ENCODE results near the gene PSMD13.
"Not testable (repeated sequence)": the region's sequence is repeated elsewhere in the genome, so short reads cannot be mapped to it uniquely, and the experiment has no call there.

Gene PSMD13

GRCh38 chr11:284105-285020 is 47.6 kb downstream of the PSMD13 start:
- peaks cover 22% of the 10 kb centered on the region for H3K27me3 ChIP-seq (ENCODE audit: insufficient read depth, poor library complexity, severe bottlenecking)
- DNase-seq (ENCODE audit: low read depth in 1 of 2, low spot score in 1 of 2) = no peak
- TF ChIP-seq POLR2AphosphoS5 (IDR thresholded peaks at IDR 0.05; ENCODE audit: low read depth) = no peak
- TF ChIP-seq REST (IDR thresholded peaks at IDR 0.05; ENCODE audit: insufficient replicate concordance, low read depth) = no peak
- no peak for TF ChIP-seq GABPA (IDR thresholded peaks at IDR 0.05; ENCODE audit: low read depth)
- TF ChIP-seq CTCF (IDR thresholded peaks at IDR 0.05; ENCODE audit: insufficient read depth, low read length) = no peak
- TF ChIP-seq SPI1 (IDR thresholded peaks at IDR 0.05; ENCODE audit: borderline replicate concordance, low read depth) = no peak

GRCh38 chr11:285021-285893 is 48.5 kb downstream of the PSMD13 start:
- Histone ChIP-seq H3K4me3 (replicated peaks; ENCODE audit: insufficient read depth, low read length) (no peak overlapping the region), H3K27me3 (ENCODE audit: insufficient read depth, poor library complexity, severe bottlenecking) (peaks cover 17% of the 10 kb centered on the region), H3K27ac (replicated peaks) (no peak overlapping the region)
- TF ChIP-seq SPI1 (IDR thresholded peaks at IDR 0.05; ENCODE audit: borderline replicate concordance, low read depth) = no peak
- no peak for TF ChIP-seq GABPA (IDR thresholded peaks at IDR 0.05; ENCODE audit: low read depth)
- no peak for TF ChIP-seq CTCF (IDR thresholded peaks at IDR 0.05; ENCODE audit: insufficient read depth, low read length)
- no peak for TF ChIP-seq POLR2AphosphoS5 (IDR thresholded peaks at IDR 0.05; ENCODE audit: low read depth)
- TF ChIP-seq REST (IDR thresholded peaks at IDR 0.05; ENCODE audit: insufficient replicate concordance, low read depth) = no peak
- DNase-seq (ENCODE audit: low read depth in 1 of 2, low spot score in 1 of 2) = no peak

More at GRCh38 chr11:284105-285020, 47.6 kb downstream of the PSMD13 start:
- Histone ChIP-seq H3K4me3 (replicated peaks; ENCODE audit: insufficient read depth, low read length) (no peak overlapping the region), H3K27ac (replicated peaks) (no peak overlapping the region)

GRCh38 chr11:285894-286220 is 49.1 kb downstream of the PSMD13 start:
- Histone ChIP-seq H3K27ac (replicated peaks) (no peak overlapping the region), H3K4me3 (replicated peaks; ENCODE audit: insufficient read depth, low read length) (no peak overlapping the region), H3K27me3 (ENCODE audit: insufficient read depth, poor library complexity, severe bottlenecking) (peaks cover 14% of the 10 kb centered on the region)
- DNase-seq (ENCODE audit: low read depth in 1 of 2, low spot score in 1 of 2) = no peak
- TF ChIP-seq REST (IDR thresholded peaks at IDR 0.05; ENCODE audit: insufficient replicate concordance, low read depth) = no peak
- TF ChIP-seq SPI1 (IDR thresholded peaks at IDR 0.05; ENCODE audit: borderline replicate concordance, low read depth) = no peak
- TF ChIP-seq GABPA (IDR thresholded peaks at IDR 0.05; ENCODE audit: low read depth) = no peak
- no peak for TF ChIP-seq CTCF (IDR thresholded peaks at IDR 0.05; ENCODE audit: insufficient read depth, low read length)
- no peak for TF ChIP-seq POLR2AphosphoS5 (IDR thresholded peaks at IDR 0.05; ENCODE audit: low read depth)

GRCh38 chr11:286977-287820 is 50.4 kb downstream of the PSMD13 start:
- H3K27me3 ChIP-seq (ENCODE audit: insufficient read depth, poor library complexity, severe bottlenecking); H3K27ac ChIP-seq (replicated peaks); H3K4me3 ChIP-seq (replicated peaks; ENCODE audit: insufficient read depth, low read length); DNase-seq (ENCODE audit: low read depth in 1 of 2, low spot score in 1 of 2): not testable (repeated sequence)
